DMS53 treated with DMSO at 0.1 percent for 48 hours (cell line): ENCODE measurements around the gene EGFR.

Experiments
- DNase-seq: peaks from one replicate; lab custom pipeline; 2025; ENCODE audit not compliant: unreplicated experiment; lab: John Stamatoyannopoulos, UW

EGFR gene

GRCh38 chr7:55142919-55143600, 124.2 kb downstream of the EGFR start:
- DNase-seq: no peak

- DNase-seq: no peak
These were observed 125.8 kb downstream of the EGFR start for GRCh38 chr7:55144333-55145317.

GRCh38 chr7:55145606-55146005, 126.8 kb downstream of the EGFR start:
- DNase-seq: no peak

- DNase-seq: no peak
These were observed 128.3 kb downstream of the EGFR start for GRCh38 chr7:55147101-55147500.

- no peak for DNase-seq
These were observed 128.9 kb downstream of the EGFR start for GRCh38 chr7:55147736-55148135.

GRCh38 chr7:55148571-55148970, 129.8 kb downstream of the EGFR start:
- no peak for DNase-seq

- DNase-seq: no peak
These were observed 130.2 kb downstream of the EGFR start for GRCh38 chr7:55149001-55149400.

GRCh38 chr7:55150166-55150565, 131.3 kb downstream of the EGFR start:
- no peak for DNase-seq

GRCh38 chr7:55150709-55151451, 132.1 kb downstream of the EGFR start:
- no peak for DNase-seq

GRCh38 chr7:55152516-55152915, 133.7 kb downstream of the EGFR start:
- no peak for DNase-seq

- no peak for DNase-seq
These were observed 135.3 kb downstream of the EGFR start for GRCh38 chr7:55154096-55154495.

GRCh38 chr7:55155351-55156117, 136.7 kb downstream of the EGFR start:
- DNase-seq: no peak

- DNase-seq: no peak
These were observed 138.3 kb downstream of the EGFR start for GRCh38 chr7:55156919-55157763.

GRCh38 chr7:55157764-55158105, 138.9 kb downstream of the EGFR start:
- DNase-seq: no peak

- no peak for DNase-seq
These were observed 139.9 kb downstream of the EGFR start for GRCh38 chr7:55158541-55159382.

- no peak for DNase-seq
These were observed 141.7 kb downstream of the EGFR start for GRCh38 chr7:55160539-55160938.

GRCh38 chr7:55161154-55161687, 142.4 kb downstream of the EGFR start:
- no peak for DNase-seq

GRCh38 chr7:55162476-55162875, 143.7 kb downstream of the EGFR start:
- no peak for DNase-seq

- no peak for DNase-seq
These were observed 144.9 kb downstream of the EGFR start for GRCh38 chr7:55163733-55164132.
